Common myeloid progenitor, CD34-positive (primary cell): ENCODE data around the gene CLINT1.
"Not testable (repeated sequence)": the region's sequence is repeated elsewhere in the genome, so short reads cannot be mapped to it uniquely, and the experiment has no call there.

Experiments used
- CTCF ChIA-PET: fragments of 350-600 bp; sonication (Branson Sonifier 250); formaldehyde crosslinking; loops from one replicate; lab custom pipeline; 2021; ENCODE audit warnings: antibody characterized with exemption; lab: Charles Lee
- POLR2A ChIA-PET: fragments of 350-600 bp; sonication (Branson Sonifier 250); formaldehyde crosslinking; loops from one replicate; lab custom pipeline; 2021; ENCODE audit warnings: antibody characterized with exemption; lab: Charles Lee
- DNase-seq, 3 donors: peaks; one replicate each; pipeline versions ENCODE4 v3.0.0 to v3.0.0-alpha.2; 2013
- H3K27ac ChIP-seq, 2 experiments: 1 replicate in 1 of 2; 2 replicates in 1 of 2; pipeline ENCODE4 v1.7.0; 2013; ENCODE audit warnings: inconsistent platforms in 2 of 2, low read length in 2 of 2, mild to moderate bottlenecking in 2 of 2, low read depth in 1 of 2, moderate library complexity in 1 of 2; ENCODE audit not compliant: severe bottlenecking in 2 of 2, insufficient read depth in 1 of 2, poor library complexity in 1 of 2
- H3K27me3 ChIP-seq, 5 experiments: replicated peaks in 2 of 5; 1 replicate in 3 of 5; 2 replicates in 2 of 5; pipeline versions ENCODE4 v1.6.1 to v1.7.0; 2013; ENCODE audit warnings: low read length in 4 of 5, mild to moderate bottlenecking in 2 of 5, moderate library complexity in 2 of 5, inconsistent platforms in 1 of 5; ENCODE audit not compliant: insufficient read depth in 5 of 5, control insufficient read depth in 4 of 5
- H3K36me3 ChIP-seq, 4 experiments: 1 replicate in 2 of 4; 2 replicates in 2 of 4; pipeline versions ENCODE4 v1.6.1 to v1.7.0; 2013; ENCODE audit warnings: low read length in 3 of 4, control low read depth in 1 of 4, mild to moderate bottlenecking in 1 of 4; ENCODE audit not compliant: control insufficient read depth in 4 of 4, insufficient read depth in 4 of 4
- H3K4me1 ChIP-seq, 4 experiments: 1 replicate in 3 of 4; 2 replicates in 1 of 4; pipeline versions ENCODE4 v1.6.1 to v1.7.1; 2013; ENCODE audit warnings: low read length in 3 of 4, mild to moderate bottlenecking in 3 of 4, control low read depth in 1 of 4, inconsistent platforms in 1 of 4, moderate library complexity in 1 of 4; ENCODE audit not compliant: control insufficient read depth in 4 of 4, insufficient read depth in 4 of 4; ENCODE audit errors: control extremely low read depth in 1 of 4
- H3K4me3 ChIP-seq, 7 experiments: 1 replicate in 4 of 7; 2 replicates in 3 of 7; pipeline versions ENCODE4 v1.5.1 to v1.7.0; 2013; ENCODE audit warnings: mild to moderate bottlenecking in 7 of 7, low read length in 6 of 7, moderate library complexity in 6 of 7, inconsistent platforms in 2 of 7, low read depth in 2 of 7, control low read depth in 1 of 7; ENCODE audit not compliant: insufficient read depth in 4 of 7, control insufficient read depth in 1 of 7; ENCODE audit errors: extremely low read depth in 1 of 7
- H3K9me3 ChIP-seq, 5 experiments: 1 replicate in 4 of 5; 2 replicates in 1 of 5; pipeline versions ENCODE4 v1.6.1 to v1.7.1; 2013; ENCODE audit warnings: low read length in 4 of 5, mild to moderate bottlenecking in 2 of 5, inconsistent platforms in 1 of 5, low read depth in 1 of 5, moderate library complexity in 1 of 5; ENCODE audit not compliant: control insufficient read depth in 4 of 5, insufficient read depth in 2 of 5; ENCODE audit errors: control extremely low read depth in 1 of 5
- WGBS: methylation state at CpG from one replicate; pipeline ENCODE4 v1.1.5; 2013; ENCODE audit not compliant: insufficient coverage; 5-methylcytosine and 5-hydroxymethylcytosine counted together

CLINT1 gene

GRCh38 chr5:157855404-157855994, 3.4 kb downstream of the CLINT1 start:
- Histone ChIP-seq H3K4me3 (peak overlapping the region in 3 of 7 experiments; percentile 26 to 97 (median 94)), H3K9me3 (no peaks in the 10 kb centered on the region), H3K4me1 (peaks cover 24 to 43% (median 33%) of the 10 kb centered on the region in 4 experiments), H3K27me3 (no peaks in the 10 kb centered on the region), H3K36me3 (peaks cover 2 to 9% (median 4%) of the 10 kb centered on the region in 4 experiments), H3K27ac (no peak overlapping the region)
- POLR2A ChIA-PET: no interaction called here
- CTCF ChIA-PET: interaction anchor here (0.6 to 9.9 kb wide), 17 partner anchors 9 to 236 kb away, joined by 3 to 69 read pairs (median 9); no protein-coding TSS in a partner anchor
- WGBS: 50% methylated on average over 8 of the region's 10 CpGs
- peak; percentile 69 to 79 (median 78) for DNase-seq

- WGBS: 100% methylated on average over 6 of the region's 9 CpGs
- H3K9me3 ChIP-seq, H3K4me3 ChIP-seq, H3K27me3 ChIP-seq, DNase-seq, H3K27ac ChIP-seq: not testable (repeated sequence)
- H3K4me1 ChIP-seq: peaks cover 24 to 39% (median 33%) of the 10 kb centered on the region in 4 experiments
- peaks cover 4 to 14% (median 7%) of the 10 kb centered on the region in 4 experiments for H3K36me3 ChIP-seq
- POLR2A ChIA-PET: interaction anchor here (1.6 kb wide), 1 partner anchor 14 kb away, joined by 4 read pairs; no protein-coding TSS in a partner anchor
- CTCF ChIA-PET: interaction anchor here (1.5 to 9.9 kb wide), 5 partner anchors 13 to 96 kb away, joined by 4 to 69 read pairs (median 40); no protein-coding TSS in a partner anchor
These were observed 5.6 kb downstream of the CLINT1 start for GRCh38 chr5:157853365-157853764.

- POLR2A ChIA-PET: interaction anchor here (0.6 to 0.7 kb wide), 2 partner anchors 13 to 169 kb away, joined by 3 to 5 read pairs; partner anchors contain the start of gene CLINT1
These were observed 12.9 kb downstream of the CLINT1 start for GRCh38 chr5:157845914-157846598.

GRCh38 chr5:157842787-157843186, 16.2 kb downstream of the CLINT1 start:
- CTCF ChIA-PET: interaction anchor here (0.8 to 2.5 kb wide), 5 partner anchors 10 to 25 kb away, joined by 3 to 12 read pairs (median 3); no protein-coding TSS in a partner anchor
- POLR2A ChIA-PET: no interaction called here
- no peak for DNase-seq
- Histone ChIP-seq H3K36me3 (peaks cover 14 to 39% (median 19%) of the 10 kb centered on the region in 4 experiments), H3K9me3 (peaks cover 0 to 14% (median 6%) of the 10 kb centered on the region in 5 experiments), H3K27me3 (no peaks in the 10 kb centered on the region), H3K4me1 (no peaks in the 10 kb centered on the region), H3K27ac (no peak overlapping the region), H3K4me3 (no peak overlapping the region)
- WGBS: 100% methylated on average over 3 of the region's 4 CpGs

More at GRCh38 chr5:157845914-157846598, 12.9 kb downstream of the CLINT1 start:
- CTCF ChIA-PET: interaction anchor here (0.7 to 2.5 kb wide), 12 partner anchors 10 to 150 kb away, joined by 3 to 11 read pairs (median 5); no protein-coding TSS in a partner anchor
- Histone ChIP-seq H3K4me1 (no peaks in the 10 kb centered on the region), H3K27ac (no peak overlapping the region), H3K27me3 (no peaks in the 10 kb centered on the region), H3K9me3 (peaks cover 0 to 14% (median 6%) of the 10 kb centered on the region in 5 experiments), H3K36me3 (peaks cover 20 to 45% (median 22%) of the 10 kb centered on the region in 4 experiments), H3K4me3 (no peak overlapping the region)
- WGBS: 100% methylated on average over 1 of the region's 3 CpGs
- no peak for DNase-seq

GRCh38 chr5:157842185-157842584, 16.8 kb downstream of the CLINT1 start:
- Histone ChIP-seq H3K9me3 (peaks cover 0 to 14% (median 6%) of the 10 kb centered on the region in 5 experiments), H3K27me3 (no peaks in the 10 kb centered on the region), H3K36me3 (peaks cover 11 to 33% (median 15%) of the 10 kb centered on the region in 4 experiments), H3K4me3 (no peak overlapping the region), H3K4me1 (peaks cover 0 to under 1% (median 0%) of the 10 kb centered on the region in 4 experiments), H3K27ac (no peak overlapping the region)
- no peak for DNase-seq
- 100% methylated on average over 2 of the region's 5 CpGs for WGBS
- ChIA-PET POLR2A (no interaction called here), CTCF (interaction anchor here (0.7 to 2.5 kb wide), 7 partner anchors 10 to 28 kb away, joined by 3 to 12 read pairs (median 3); no protein-coding TSS in a partner anchor)

GRCh38 chr5:157839157-157839795, 19.7 kb downstream of the CLINT1 start:
- H3K36me3 ChIP-seq: peaks cover 5 to 14% (median 11%) of the 10 kb centered on the region in 4 experiments
- DNase-seq: no peak
- POLR2A ChIA-PET: interaction anchor here (1.3 kb wide), 1 partner anchor 15 kb away, joined by 4 read pairs; no protein-coding TSS in a partner anchor
- H3K27me3 ChIP-seq: no peaks in the 10 kb centered on the region
- CTCF ChIA-PET: no interaction called here
- H3K9me3 ChIP-seq: no peaks in the 10 kb centered on the region
- H3K4me1 ChIP-seq: peaks cover 0 to 11% (median 7%) of the 10 kb centered on the region in 4 experiments
- WGBS: 96% methylated on average over 4 of the region's 8 CpGs
- H3K4me3 ChIP-seq: no peak overlapping the region
- H3K27ac ChIP-seq: no peak overlapping the region
